GM23338 (cell line): ENCODE measurements around the gene ATP6V1F. TPM values are rescaled to one million over a fixed set of nuclear protein-coding genes. Genes with fewer than 3 reads are reported as not detected.

Experiments used
- ATAC-seq: fragments of 200-7000 bp; cut with Tn5 transposase; 3 replicates; pipeline ENCODE4 v1.9.1; 2020
- DNase-seq: peaks from one replicate; pipeline ENCODE4 v3.0.0-alpha.2; 2015; ENCODE audit warnings: low spot score
- H2AFZ ChIP-seq: fragments of 200-600 bp; sonication (generic); 2 replicates; pipeline ENCODE4 v1.8.0; 2016; ENCODE audit warnings: antibody characterized with exemption, mild to moderate bottlenecking, moderate library complexity
- H3F3A ChIP-seq: fragments of 200-600 bp; sonication (generic); replicated peaks from 2 replicates; pipeline ENCODE4 v1.8.0; 2017; ENCODE audit warnings: antibody characterized with exemption, mixed run types, low read depth
- H3K27ac ChIP-seq: fragments of 200-600 bp; sonication (generic); 2 replicates; pipeline ENCODE4 v1.6.1; 2016; ENCODE audit warnings: low read depth
- H3K27me3 ChIP-seq: fragments of 200-600 bp; sonication (generic); 2 replicates; pipeline ENCODE4 v1.8.0; 2016; ENCODE audit warnings: mild to moderate bottlenecking, mixed run types, moderate library complexity; ENCODE audit not compliant: insufficient read depth
- H3K36me3 ChIP-seq: fragments of 200-600 bp; sonication (generic); 2 replicates; pipeline ENCODE4 v1.8.0; 2016; ENCODE audit warnings: mild to moderate bottlenecking; ENCODE audit not compliant: insufficient read depth
- H3K4me1 ChIP-seq: fragments of 200-600 bp; sonication (generic); 2 replicates; pipeline ENCODE4 v1.8.0; 2016; ENCODE audit warnings: mild to moderate bottlenecking, moderate library complexity; ENCODE audit not compliant: insufficient read depth
- H3K4me2 ChIP-seq: fragments of 200-600 bp; sonication (generic); 2 replicates; pipeline ENCODE4 v1.7.1; 2017; ENCODE audit warnings: mixed run types
- H3K4me3 ChIP-seq: fragments of 200-600 bp; sonication (generic); 2 replicates; pipeline ENCODE4 v1.6.1; 2016; ENCODE audit warnings: mixed run types
- H3K79me2 ChIP-seq: fragments of 200-600 bp; sonication (generic); replicated peaks from 2 replicates; pipeline ENCODE4 v1.8.0; 2017; ENCODE audit warnings: mild to moderate bottlenecking; ENCODE audit not compliant: insufficient read depth
- H3K9me2 ChIP-seq: fragments of 200-600 bp; sonication (generic); 2 replicates; pipeline ENCODE4 v1.8.0; 2017; ENCODE audit not compliant: insufficient read depth
- H4K20me1 ChIP-seq: fragments of 200-600 bp; sonication (generic); replicated peaks from 2 replicates; pipeline ENCODE4 v1.8.0; 2017; ENCODE audit warnings: mild to moderate bottlenecking; ENCODE audit not compliant: insufficient read depth
- H3K27ac Mint-ChIP-seq: 2 replicates; pipeline ENCODE4 v1.8.0; 2020; ENCODE audit warnings: inconsistent platforms, mild to moderate bottlenecking, moderate library complexity, mixed read lengths
- H3K27me3 Mint-ChIP-seq: 3 replicates; pipeline ENCODE4 v1.8.0; 2022; ENCODE audit warnings: low read depth, mild to moderate bottlenecking, moderate library complexity, mixed read lengths, inconsistent platforms; ENCODE audit not compliant: insufficient read depth, poor library complexity
- H3K36me3 Mint-ChIP-seq: 3 replicates; pipeline ENCODE4 v1.8.0; 2021; ENCODE audit warnings: low read depth, mild to moderate bottlenecking, inconsistent platforms, moderate library complexity, mixed read lengths
- H3K4me1 Mint-ChIP-seq: 3 replicates; pipeline ENCODE4 v1.8.0; 2020; ENCODE audit warnings: mild to moderate bottlenecking, inconsistent platforms, mixed read lengths
- H3K4me3 Mint-ChIP-seq: 3 replicates; pipeline ENCODE4 v1.8.0; 2021; ENCODE audit warnings: moderate library complexity, mild to moderate bottlenecking, inconsistent platforms, mixed read lengths
- H3K9me3 Mint-ChIP-seq: 3 replicates; pipeline ENCODE4 v1.8.0; 2020; ENCODE audit warnings: moderate library complexity, mild to moderate bottlenecking, inconsistent platforms, mixed read lengths
- EZH2 ChIP-seq: fragments of 200-600 bp; sonication (generic); IDR thresholded peaks from one replicate; pipeline ENCODE4 v1.8.0; 2017; ENCODE audit warnings: antibody characterized with exemption, mild to moderate bottlenecking, low read depth; ENCODE audit not compliant: unreplicated experiment
- EZH2phosphoT487 ChIP-seq: fragments of 200-600 bp; sonication (generic); IDR thresholded peaks from one replicate; pipeline ENCODE4 v1.8.1; 2018; ENCODE audit warnings: antibody characterized with exemption; ENCODE audit not compliant: unreplicated experiment
- ZNF114 ChIP-seq: fragments of 250-450 bp; sonication (Bioruptor Pico); IDR thresholded peaks from 2 replicates; pipeline ENCODE4 v1.5.0; 2020; ENCODE audit warnings: mild to moderate bottlenecking, moderate library complexity
- polyA plus RNA-seq: library from polyadenylated mRNA; unstranded; fragments of >200 nt; fragmentation: Nextera tagmentation; extraction: Ambion mirVana; gene quantifications from 2 replicates; pipeline ENCODE4 v1.2.1, GENCODE V29; 2016
- total RNA-seq: library from RNA; depleted of rRNA; stranded (reverse); fragments of >200 nt; shearing (Covaris generic); gene quantifications from 2 replicates; pipeline ENCODE4 v1.2.3, GENCODE V29; 2014
- TF ChIP-seq, protein P1 (sequence below), 2 experiments: fragments of 200-600 bp in 1 of 2; sonication (generic) in 1 of 2; conservative IDR thresholded peaks; 2 replicates each; pipeline versions ENCODE4 v1.5.1 to v1.6.1; 2016 to 2017; ENCODE audit warnings: antibody characterized with exemption in 2 of 2, low read depth in 2 of 2, mild to moderate bottlenecking in 2 of 2, moderate library complexity in 1 of 2
- TF ChIP-seq, protein P2 (sequence below): fragments of 250-450 bp; sonication (Bioruptor Pico); IDR thresholded peaks from 2 replicates; pipeline ENCODE4 v1.5.0; 2020; ENCODE audit warnings: mild to moderate bottlenecking, moderate library complexity
- TF ChIP-seq, protein P3 (sequence below): IDR thresholded peaks from 2 replicates; pipeline ENCODE4 v1.6.1; 2016; ENCODE audit warnings: antibody characterized with exemption

ATP6V1F gene
- total and polyA plus RNA-seq, 2 experiments from 2014 or later = 66.5 to 271 TPM

DNA sequence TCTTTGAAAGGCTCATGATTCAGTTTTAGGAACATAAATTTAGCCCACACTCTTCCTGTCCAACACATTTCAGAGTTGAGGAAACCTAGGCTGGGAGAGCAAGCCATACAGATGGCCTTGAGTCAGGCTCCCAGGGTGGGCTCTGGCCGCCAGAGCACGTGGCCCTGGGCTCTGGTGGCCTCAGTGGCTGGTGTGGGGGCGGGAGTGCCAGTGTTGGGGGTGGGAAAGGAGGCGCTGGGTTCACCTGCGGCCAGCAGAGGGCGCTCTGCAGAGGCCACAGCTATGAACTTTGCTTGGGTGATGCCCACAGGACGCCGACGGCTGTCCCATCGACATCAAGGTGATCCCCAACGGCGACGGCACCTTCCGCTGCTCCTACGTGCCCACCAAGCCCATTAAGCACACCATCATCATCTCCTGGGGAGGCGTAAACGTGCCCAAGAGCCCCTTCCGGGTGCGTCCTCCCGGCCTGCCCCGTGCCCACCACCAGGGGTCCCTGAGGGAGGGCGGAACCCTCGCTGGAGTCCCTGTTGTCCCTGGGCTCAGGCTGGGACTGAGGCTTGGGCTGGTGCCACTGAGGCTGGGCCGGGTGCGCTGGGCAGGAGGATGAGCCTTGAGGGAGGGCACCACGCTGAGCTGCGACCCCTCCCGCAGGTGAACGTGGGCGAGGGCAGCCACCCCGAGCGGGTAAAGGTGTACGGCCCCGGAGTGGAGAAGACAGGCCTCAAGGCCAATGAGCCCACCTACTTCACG lies 20.6 kb upstream of the ATP6V1F start:
- ATAC-seq (peak; percentile 82), DNase-seq (peak; percentile 82)
- Histone ChIP-seq H2AFZ (peak overlapping the region; percentile 74; the same call in 1 of the 2 replicates), H3K27ac (no peak overlapping the region), H3K27me3 (no peaks in the 10 kb centered on the region), H3K4me3 (no peak overlapping the region), H3K4me1 (peaks cover 3% of the 10 kb centered on the region; the same call in 1 of the 2 replicates), H3K4me2 (peak overlapping the region; percentile 43; the same call in 1 of the 2 replicates), H3K9me2 (no peaks in the 10 kb centered on the region), H4K20me1 (no peaks in the 10 kb centered on the region), H3F3A (no peaks in the 10 kb centered on the region), H3K79me2 (no peaks in the 10 kb centered on the region), H3K36me3 (no peaks in the 10 kb centered on the region)
- TF ChIP-seq EZH2 (no peak), ZNF114 (no peak), EZH2phosphoT487 (no peak)
- TF ChIP-seq, protein P1, sequence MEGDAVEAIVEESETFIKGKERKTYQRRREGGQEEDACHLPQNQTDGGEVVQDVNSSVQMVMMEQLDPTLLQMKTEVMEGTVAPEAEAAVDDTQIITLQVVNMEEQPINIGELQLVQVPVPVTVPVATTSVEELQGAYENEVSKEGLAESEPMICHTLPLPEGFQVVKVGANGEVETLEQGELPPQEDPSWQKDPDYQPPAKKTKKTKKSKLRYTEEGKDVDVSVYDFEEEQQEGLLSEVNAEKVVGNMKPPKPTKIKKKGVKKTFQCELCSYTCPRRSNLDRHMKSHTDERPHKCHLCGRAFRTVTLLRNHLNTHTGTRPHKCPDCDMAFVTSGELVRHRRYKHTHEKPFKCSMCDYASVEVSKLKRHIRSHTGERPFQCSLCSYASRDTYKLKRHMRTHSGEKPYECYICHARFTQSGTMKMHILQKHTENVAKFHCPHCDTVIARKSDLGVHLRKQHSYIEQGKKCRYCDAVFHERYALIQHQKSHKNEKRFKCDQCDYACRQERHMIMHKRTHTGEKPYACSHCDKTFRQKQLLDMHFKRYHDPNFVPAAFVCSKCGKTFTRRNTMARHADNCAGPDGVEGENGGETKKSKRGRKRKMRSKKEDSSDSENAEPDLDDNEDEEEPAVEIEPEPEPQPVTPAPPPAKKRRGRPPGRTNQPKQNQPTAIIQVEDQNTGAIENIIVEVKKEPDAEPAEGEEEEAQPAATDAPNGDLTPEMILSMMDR (conservative IDR thresholded peaks at IDR 0.05; ENCODE audit: low read depth in 2 of 2) = peak; percentile 83 to 87
- no peaks in the 10 kb centered on the region; the same call in 2 of the 3 replicates for H3K9me3 Mint-ChIP-seq
- peaks cover 6% of the 10 kb centered on the region for H3K4me1 Mint-ChIP-seq
- H3K36me3 Mint-ChIP-seq = no peaks in the 10 kb centered on the region; the same call in 2 of the 3 replicates
- H3K4me3 Mint-ChIP-seq = no peak overlapping the region
- peaks cover 12% of the 10 kb centered on the region for H3K27me3 Mint-ChIP-seq
- no peak overlapping the region for H3K27ac Mint-ChIP-seq

- Histone ChIP-seq H3K79me2 (no peaks in the 10 kb centered on the region), H3K27me3 (no peaks in the 10 kb centered on the region), H2AFZ (no peak overlapping the region), H3K4me2 (no peak overlapping the region), H4K20me1 (no peaks in the 10 kb centered on the region), H3K27ac (no peak overlapping the region), H3K36me3 (no peaks in the 10 kb centered on the region), H3K4me1 (peaks cover 3% of the 10 kb centered on the region; the same call in 1 of the 2 replicates), H3F3A (no peaks in the 10 kb centered on the region), H3K4me3 (no peak overlapping the region), H3K9me2 (no peaks in the 10 kb centered on the region)
- no peak overlapping the region for H3K4me3 Mint-ChIP-seq
- no peaks in the 10 kb centered on the region; the same call in 2 of the 3 replicates for H3K9me3 Mint-ChIP-seq
- H3K36me3 Mint-ChIP-seq = no peaks in the 10 kb centered on the region; the same call in 2 of the 3 replicates
- peaks cover 9% of the 10 kb centered on the region for H3K27me3 Mint-ChIP-seq
- peaks cover 6% of the 10 kb centered on the region for H3K4me1 Mint-ChIP-seq
- DNase-seq = no peak
- H3K27ac Mint-ChIP-seq = no peak overlapping the region
- no peak for ATAC-seq
- TF ChIP-seq EZH2 = no peak
- TF ChIP-seq, protein P2, sequence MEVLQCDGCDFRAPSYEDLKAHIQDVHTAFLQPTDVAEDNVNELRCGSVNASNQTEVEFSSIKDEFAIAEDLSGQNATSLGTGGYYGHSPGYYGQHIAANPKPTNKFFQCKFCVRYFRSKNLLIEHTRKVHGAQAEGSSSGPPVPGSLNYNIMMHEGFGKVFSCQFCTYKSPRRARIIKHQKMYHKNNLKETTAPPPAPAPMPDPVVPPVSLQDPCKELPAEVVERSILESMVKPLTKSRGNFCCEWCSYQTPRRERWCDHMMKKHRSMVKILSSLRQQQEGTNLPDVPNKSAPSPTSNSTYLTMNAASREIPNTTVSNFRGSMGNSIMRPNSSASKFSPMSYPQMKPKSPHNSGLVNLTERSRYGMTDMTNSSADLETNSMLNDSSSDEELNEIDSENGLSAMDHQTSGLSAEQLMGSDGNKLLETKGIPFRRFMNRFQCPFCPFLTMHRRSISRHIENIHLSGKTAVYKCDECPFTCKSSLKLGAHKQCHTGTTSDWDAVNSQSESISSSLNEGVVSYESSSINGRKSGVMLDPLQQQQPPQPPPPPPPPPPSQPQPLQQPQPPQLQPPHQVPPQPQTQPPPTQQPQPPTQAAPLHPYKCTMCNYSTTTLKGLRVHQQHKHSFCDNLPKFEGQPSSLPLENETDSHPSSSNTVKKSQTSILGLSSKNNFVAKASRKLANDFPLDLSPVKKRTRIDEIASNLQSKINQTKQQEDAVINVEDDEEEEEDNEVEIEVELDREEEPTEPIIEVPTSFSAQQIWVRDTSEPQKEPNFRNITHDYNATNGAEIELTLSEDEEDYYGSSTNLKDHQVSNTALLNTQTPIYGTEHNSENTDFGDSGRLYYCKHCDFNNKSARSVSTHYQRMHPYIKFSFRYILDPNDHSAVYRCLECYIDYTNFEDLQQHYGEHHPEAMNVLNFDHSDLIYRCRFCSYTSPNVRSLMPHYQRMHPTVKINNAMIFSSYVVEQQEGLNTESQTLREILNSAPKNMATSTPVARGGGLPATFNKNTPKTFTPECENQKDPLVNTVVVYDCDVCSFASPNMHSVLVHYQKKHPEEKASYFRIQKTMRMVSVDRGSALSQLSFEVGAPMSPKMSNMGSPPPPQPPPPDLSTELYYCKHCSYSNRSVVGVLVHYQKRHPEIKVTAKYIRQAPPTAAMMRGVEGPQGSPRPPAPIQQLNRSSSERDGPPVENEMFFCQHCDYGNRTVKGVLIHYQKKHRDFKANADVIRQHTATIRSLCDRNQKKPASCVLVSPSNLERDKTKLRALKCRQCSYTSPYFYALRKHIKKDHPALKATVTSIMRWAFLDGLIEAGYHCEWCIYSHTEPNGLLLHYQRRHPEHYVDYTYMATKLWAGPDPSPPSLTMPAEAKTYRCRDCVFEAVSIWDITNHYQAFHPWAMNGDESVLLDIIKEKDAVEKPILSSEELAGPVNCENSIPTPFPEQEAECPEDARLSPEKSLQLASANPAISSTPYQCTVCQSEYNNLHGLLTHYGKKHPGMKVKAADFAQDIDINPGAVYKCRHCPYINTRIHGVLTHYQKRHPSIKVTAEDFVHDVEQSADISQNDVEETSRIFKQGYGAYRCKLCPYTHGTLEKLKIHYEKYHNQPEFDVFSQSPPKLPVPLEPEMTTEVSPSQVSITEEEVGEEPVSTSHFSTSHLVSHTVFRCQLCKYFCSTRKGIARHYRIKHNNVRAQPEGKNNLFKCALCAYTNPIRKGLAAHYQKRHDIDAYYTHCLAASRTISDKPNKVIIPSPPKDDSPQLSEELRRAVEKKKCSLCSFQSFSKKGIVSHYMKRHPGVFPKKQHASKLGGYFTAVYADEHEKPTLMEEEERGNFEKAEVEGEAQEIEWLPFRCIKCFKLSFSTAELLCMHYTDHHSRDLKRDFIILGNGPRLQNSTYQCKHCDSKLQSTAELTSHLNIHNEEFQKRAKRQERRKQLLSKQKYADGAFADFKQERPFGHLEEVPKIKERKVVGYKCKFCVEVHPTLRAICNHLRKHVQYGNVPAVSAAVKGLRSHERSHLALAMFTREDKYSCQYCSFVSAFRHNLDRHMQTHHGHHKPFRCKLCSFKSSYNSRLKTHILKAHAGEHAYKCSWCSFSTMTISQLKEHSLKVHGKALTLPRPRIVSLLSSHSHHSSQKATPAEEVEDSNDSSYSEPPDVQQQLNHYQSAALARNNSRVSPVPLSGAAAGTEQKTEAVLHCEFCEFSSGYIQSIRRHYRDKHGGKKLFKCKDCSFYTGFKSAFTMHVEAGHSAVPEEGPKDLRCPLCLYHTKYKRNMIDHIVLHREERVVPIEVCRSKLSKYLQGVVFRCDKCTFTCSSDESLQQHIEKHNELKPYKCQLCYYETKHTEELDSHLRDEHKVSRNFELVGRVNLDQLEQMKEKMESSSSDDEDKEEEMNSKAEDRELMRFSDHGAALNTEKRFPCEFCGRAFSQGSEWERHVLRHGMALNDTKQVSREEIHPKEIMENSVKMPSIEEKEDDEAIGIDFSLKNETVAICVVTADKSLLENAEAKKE (CRISPR knock-in tag) = no peak
- TF ChIP-seq EZH2phosphoT487 = no peak
- TF ChIP-seq, protein P3, sequence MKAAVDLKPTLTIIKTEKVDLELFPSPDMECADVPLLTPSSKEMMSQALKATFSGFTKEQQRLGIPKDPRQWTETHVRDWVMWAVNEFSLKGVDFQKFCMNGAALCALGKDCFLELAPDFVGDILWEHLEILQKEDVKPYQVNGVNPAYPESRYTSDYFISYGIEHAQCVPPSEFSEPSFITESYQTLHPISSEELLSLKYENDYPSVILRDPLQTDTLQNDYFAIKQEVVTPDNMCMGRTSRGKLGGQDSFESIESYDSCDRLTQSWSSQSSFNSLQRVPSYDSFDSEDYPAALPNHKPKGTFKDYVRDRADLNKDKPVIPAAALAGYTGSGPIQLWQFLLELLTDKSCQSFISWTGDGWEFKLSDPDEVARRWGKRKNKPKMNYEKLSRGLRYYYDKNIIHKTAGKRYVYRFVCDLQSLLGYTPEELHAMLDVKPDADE = no peak
Measured at GRCh38 chr7:128842674-128843641, 19.7 kb upstream of the ATP6V1F start.
